HEK293 (cell line): ENCODE results near the gene KATNAL1.

Source experiments
- CTCF ChIA-PET: fragments of 350-600 bp; formaldehyde crosslinking; extraction: SDS; loops from one replicate; lab custom pipeline; 2021; ENCODE audit warnings: antibody characterized with exemption; lab: Yijun Ruan, JAX
- POLR2A ChIA-PET: fragments of 300-600 bp; formaldehyde crosslinking; extraction: SDS; loops from one replicate; lab custom pipeline; 2020; ENCODE audit warnings: antibody characterized with exemption, inconsistent platforms; lab: Yijun Ruan, JAX
- H3K27ac ChIP-seq: fragments of 200-500 bp; sonication (Bioruptor generic); 2 replicates; pipeline ENCODE4 v1.5.1; 2014; ENCODE audit warnings: low read depth, low read length, control low read depth, inconsistent platforms; ENCODE audit errors: extremely low read depth
- H3K36me3 ChIP-seq, 2 experiments: fragments of 200-500 bp in 1 of 2; sonication (Bioruptor generic) in 1 of 2; 1 replicate in 1 of 2; 2 replicates in 1 of 2; pipeline ENCODE4 v1.5.1; 2014 to 2017; ENCODE audit warnings: inconsistent platforms in 2 of 2, low read length in 2 of 2; ENCODE audit not compliant: control insufficient read depth in 2 of 2, insufficient read depth in 1 of 2
- H3K4me1 ChIP-seq: fragments of 200-500 bp; sonication (Bioruptor generic); 2 replicates; pipeline ENCODE4 v1.5.1; 2014; ENCODE audit warnings: mild to moderate bottlenecking, low read length, inconsistent platforms; ENCODE audit not compliant: control insufficient read depth, insufficient read depth
- H3K4me3 ChIP-seq: 2 replicates; pipeline ENCODE4 v1.5.1; 2011; ENCODE audit warnings: low read depth, mild to moderate bottlenecking, control low read depth, low read length, moderate library complexity
- H3K9me3 ChIP-seq: fragments of 200-500 bp; sonication (Bioruptor generic); 2 replicates; pipeline ENCODE4 v1.5.1; 2014; ENCODE audit warnings: low read depth, low read length, inconsistent platforms; ENCODE audit not compliant: control insufficient read depth, insufficient read depth
- FEZF1 ChIP-seq: fragments of 450-650 bp; formaldehyde crosslinking; IDR thresholded peaks from 2 replicates; pipeline ENCODE4 v1.5.1; 2016; ENCODE audit warnings: missing biosample characterization, missing genetic modification characterization
- HOXA7 ChIP-seq: sonication (generic); formaldehyde crosslinking; IDR thresholded peaks from 2 replicates; pipeline ENCODE4 v1.8.1; 2022; ENCODE audit warnings: missing genetic modification reagents, borderline replicate concordance
- PRDM10 ChIP-seq: fragments of 450-650 bp; formaldehyde crosslinking; IDR thresholded peaks from 2 replicates; pipeline ENCODE4 v1.5.1; 2016; ENCODE audit warnings: missing biosample characterization, missing genetic modification characterization
- SALL2 ChIP-seq: fragments of 450-650 bp; formaldehyde crosslinking; IDR thresholded peaks from 2 replicates; pipeline ENCODE4 v1.5.0; 2017; ENCODE audit warnings: missing biosample characterization, mild to moderate bottlenecking, missing genetic modification characterization, borderline replicate concordance
- SCRT1 ChIP-seq: fragments of 450-650 bp; formaldehyde crosslinking; IDR thresholded peaks from 2 replicates; pipeline ENCODE4 v1.5.1; 2016; ENCODE audit warnings: missing biosample characterization, missing genetic modification characterization, borderline replicate concordance
- ZFP69B ChIP-seq: fragments of 450-650 bp; formaldehyde crosslinking; IDR thresholded peaks from 2 replicates; pipeline ENCODE4 v1.5.1; 2016; ENCODE audit warnings: missing biosample characterization, missing genetic modification characterization
- ZIC2 ChIP-seq: fragments of 450-650 bp; formaldehyde crosslinking; IDR thresholded peaks from 2 replicates; pipeline ENCODE4 v1.5.1; 2016; ENCODE audit warnings: missing biosample characterization, missing genetic modification characterization
- ZNF140 ChIP-seq: fragments of 450-650 bp; formaldehyde crosslinking; IDR thresholded peaks from 2 replicates; pipeline ENCODE4 v1.5.1; 2016; ENCODE audit warnings: missing biosample characterization, missing genetic modification characterization
- ZNF157 ChIP-seq: fragments of 450-650 bp; formaldehyde crosslinking; IDR thresholded peaks from 2 replicates; pipeline ENCODE4 v1.5.1; 2016; ENCODE audit warnings: missing biosample characterization, missing genetic modification characterization
- ZNF2 ChIP-seq: fragments of 450-650 bp; formaldehyde crosslinking; IDR thresholded peaks from 2 replicates; pipeline ENCODE4 v1.5.1; 2016; ENCODE audit warnings: missing biosample characterization, missing genetic modification characterization
- ZNF341 ChIP-seq: fragments of 450-650 bp; formaldehyde crosslinking; IDR thresholded peaks from 2 replicates; pipeline ENCODE4; 2016; ENCODE audit warnings: low read depth, missing biosample characterization, missing genetic modification characterization
- ZNF473 ChIP-seq: fragments of 450-650 bp; formaldehyde crosslinking; IDR thresholded peaks from 2 replicates; pipeline ENCODE4 v1.5.1; 2017; ENCODE audit warnings: missing biosample characterization, missing genetic modification characterization
- ZNF558 ChIP-seq: fragments of 450-650 bp; formaldehyde crosslinking; IDR thresholded peaks from 2 replicates; pipeline ENCODE4 v1.5.1; 2016; ENCODE audit warnings: missing biosample characterization, missing genetic modification characterization
- ZNF654 ChIP-seq: fragments of 450-650 bp; formaldehyde crosslinking; IDR thresholded peaks from 2 replicates; pipeline ENCODE4 v1.5.1; 2016; ENCODE audit warnings: low read depth, missing biosample characterization, missing genetic modification characterization
- ZNF670 ChIP-seq: fragments of 450-650 bp; formaldehyde crosslinking; IDR thresholded peaks from 2 replicates; pipeline ENCODE4 v1.5.1; 2016; ENCODE audit warnings: missing biosample characterization, missing genetic modification characterization, low read depth
- ZNF791 ChIP-seq: fragments of 450-650 bp; formaldehyde crosslinking; IDR thresholded peaks from 2 replicates; pipeline ENCODE4 v1.5.1; 2016; ENCODE audit warnings: missing biosample characterization, missing genetic modification characterization
- ZSCAN30 ChIP-seq: fragments of 450-650 bp; IDR thresholded peaks from 2 replicates; pipeline ENCODE4 v1.5.1; 2018; ENCODE audit warnings: missing biosample characterization, mild to moderate bottlenecking, missing genetic modification characterization, moderate library complexity
- ZSCAN5A ChIP-seq: fragments of 450-650 bp; formaldehyde crosslinking; IDR thresholded peaks from 2 replicates; pipeline ENCODE4 v1.5.1; 2016; ENCODE audit warnings: missing biosample characterization, missing genetic modification characterization

The KATNAL1 gene

GRCh38 chr13:30338952-30339351, 31.6 kb upstream of the KATNAL1 start:
- TF ChIP-seq SCRT1 (tag by site-specific recombination) (no peak), HOXA7 (CRISPR knock-in tag) (no peak), ZSCAN30 (tag by site-specific recombination) (no peak), ZSCAN5A (tag by site-specific recombination) (no peak), ZNF157 (tag by site-specific recombination) (no peak)
- TF ChIP-seq, all 188 proteins: peak for 0
- POLR2A ChIA-PET, result no interaction called here
- no peak overlapping the region for H3K27ac ChIP-seq
- H3K4me3 ChIP-seq, result no peak overlapping the region
- H3K36me3 ChIP-seq, result no peaks in the 10 kb centered on the region
- CTCF ChIA-PET, result interaction anchor here (0.7 kb wide), 1 partner anchor 126 kb away, joined by 3 read pairs; no protein-coding TSS in a partner anchor
- H3K4me1 ChIP-seq, result no peaks in the 10 kb centered on the region
- no peaks in the 10 kb centered on the region for H3K9me3 ChIP-seq

- POLR2A ChIA-PET, result interaction anchor here (0.5 kb wide), 1 partner anchor 15 kb away, joined by 6 read pairs; no protein-coding TSS in a partner anchor
- Histone ChIP-seq H3K36me3 (no peaks in the 10 kb centered on the region), H3K9me3 (no peaks in the 10 kb centered on the region), H3K4me3 (no peak overlapping the region), H3K27ac (no peak overlapping the region), H3K4me1 (no peaks in the 10 kb centered on the region)
- TF ChIP-seq ZNF2 (tag by site-specific recombination) (no peak), ZNF654 (tag by site-specific recombination) (no peak), SALL2 (tag by site-specific recombination) (no peak), ZFP69B (tag by site-specific recombination) (no peak), ZNF140 (no peak), PRDM10 (tag by site-specific recombination) (no peak), FEZF1 (tag by site-specific recombination) (no peak), ZNF558 (no peak), ZNF341 (tag by site-specific recombination) (no peak), ZNF473 (tag by site-specific recombination) (no peak), ZNF791 (tag by site-specific recombination) (no peak), ZNF670 (tag by site-specific recombination) (no peak), ZIC2 (tag by site-specific recombination) (no peak)
- CTCF ChIA-PET, result interaction anchor here (0.7 kb wide), 1 partner anchor 126 kb away, joined by 3 read pairs; no protein-coding TSS in a partner anchor
Observed at GRCh38 chr13:30338331-30338851, 31.0 kb upstream of the KATNAL1 start.
